Neural cell (in vitro differentiated cells): ENCODE data around the gene RTTN. TPM values are rescaled to one million over a fixed set of nuclear protein-coding genes. Genes with fewer than 3 reads are reported as not detected.

Source experiments
- H2AFZ ChIP-seq: fragments of 200-600, 300-800 bp; sonication (generic), shearing (Covaris generic); 2 replicates; pipeline ENCODE4 v1.6.0; 2014; ENCODE audit warnings: low read depth, mild to moderate bottlenecking, antibody characterized with exemption, low read length, moderate library complexity
- H3F3A ChIP-seq: fragments of 200-600 bp; shearing (Covaris generic); 2 replicates; pipeline ENCODE4 v1.6.1; 2016; ENCODE audit warnings: mild to moderate bottlenecking, moderate library complexity, mixed read lengths, antibody characterized with exemption, low read length; ENCODE audit not compliant: insufficient read depth, poor library complexity, severe bottlenecking
- H3K27ac ChIP-seq: fragments of 200-600, 300-800 bp; sonication (generic), shearing (Covaris generic); 2 replicates; pipeline ENCODE4 v1.5.1; 2014; ENCODE audit warnings: mild to moderate bottlenecking, low read length, moderate library complexity
- H3K27me3 ChIP-seq: fragments of 300-800, 200-600 bp; sonication (generic), shearing (Covaris generic); 2 replicates; pipeline ENCODE4 v1.6.0; 2014; ENCODE audit warnings: mild to moderate bottlenecking, low read depth, low read length, moderate library complexity; ENCODE audit not compliant: insufficient read depth
- H3K36me3 ChIP-seq: fragments of 300-800, 200-600 bp; sonication (generic), shearing (Covaris generic); 2 replicates; pipeline ENCODE4 v1.5.1; 2014; ENCODE audit warnings: mild to moderate bottlenecking, antibody characterized with exemption, low read length, moderate library complexity; ENCODE audit not compliant: insufficient read depth
- H3K4me2 ChIP-seq: fragments of 300-800, 200-600 bp; sonication (generic), shearing (Covaris generic); 2 replicates; pipeline ENCODE4 v1.6.0; 2014; ENCODE audit warnings: mild to moderate bottlenecking, low read length
- H3K4me3 ChIP-seq: fragments of 300-800, 200-600 bp; sonication (generic), shearing (Covaris generic); 2 replicates; pipeline ENCODE4 v1.5.1; 2014; ENCODE audit warnings: mild to moderate bottlenecking, low read length, moderate library complexity
- H3K79me2 ChIP-seq: fragments of 200-600 bp; shearing (Covaris generic); replicated peaks from 2 replicates; pipeline ENCODE4 v1.6.0; 2014; ENCODE audit warnings: mild to moderate bottlenecking, low read length, moderate library complexity; ENCODE audit not compliant: insufficient read depth
- H3K9ac ChIP-seq: fragments of 300-800, 200-600 bp; sonication (generic), shearing (Covaris generic); 2 replicates; pipeline ENCODE4 v1.6.1; 2016; ENCODE audit warnings: mild to moderate bottlenecking, low read length, mixed read lengths
- H3K9me2 ChIP-seq: fragments of 200-600 bp; shearing (Covaris generic); 2 replicates; pipeline ENCODE4 v1.6.1; 2016; ENCODE audit warnings: mild to moderate bottlenecking, low read length, mixed read lengths; ENCODE audit not compliant: insufficient read depth
- H3K9me3 ChIP-seq: fragments of 200-600, 300-800 bp; sonication (generic), shearing (Covaris generic); 2 replicates; pipeline ENCODE4 v1.6.1; 2016; ENCODE audit warnings: mild to moderate bottlenecking, mixed run types, low read length, moderate library complexity, mixed read lengths
- H4K20me1 ChIP-seq: fragments of 200-600 bp; shearing (Covaris generic); 2 replicates; pipeline ENCODE4 v1.6.1; 2016; ENCODE audit warnings: mild to moderate bottlenecking, mixed run types; ENCODE audit not compliant: insufficient read depth
- EP300 ChIP-seq: fragments of 450-650 bp; conservative IDR thresholded peaks from 2 replicates; pipeline ENCODE4 v1.6.1; 2014; ENCODE audit warnings: antibody characterized with exemption, mild to moderate bottlenecking, moderate library complexity; ENCODE audit not compliant: poor library complexity, severe bottlenecking
- EZH2 ChIP-seq: fragments of 200-600, 300-800 bp; shearing (Covaris generic), sonication (generic); IDR thresholded peaks from 2 replicates; pipeline ENCODE4 v1.6.1; 2014; ENCODE audit warnings: antibody characterized with exemption, low read length, borderline replicate concordance, mild to moderate bottlenecking; ENCODE audit not compliant: insufficient read depth, poor library complexity, severe bottlenecking
- MXI1 ChIP-seq: fragments of 450-650 bp; conservative IDR thresholded peaks from 2 replicates; pipeline ENCODE4 v1.6.1; 2014; ENCODE audit warnings: antibody characterized with exemption, mild to moderate bottlenecking; ENCODE audit not compliant: poor library complexity, severe bottlenecking
- POLR2AphosphoS5 ChIP-seq: IDR thresholded peaks from 2 replicates; pipeline ENCODE4 v1.6.1; 2012
- RAD21 ChIP-seq: fragments of 450-650 bp; conservative IDR thresholded peaks from 2 replicates; pipeline ENCODE4 v1.6.1; 2014; ENCODE audit warnings: antibody characterized with exemption, mild to moderate bottlenecking, moderate library complexity
- SMC3 ChIP-seq: fragments of 450-650 bp; conservative IDR thresholded peaks from 2 replicates; pipeline ENCODE4 v1.6.1; 2014; ENCODE audit warnings: antibody characterized with exemption, mild to moderate bottlenecking, moderate library complexity; ENCODE audit not compliant: poor library complexity
- TAF1 ChIP-seq: IDR thresholded peaks from 2 replicates; pipeline ENCODE4 v1.6.1; 2012; ENCODE audit warnings: low read depth
- polyA plus RNA-seq: library from polyadenylated mRNA; depleted of rRNA; stranded (reverse); fragments of >200 nt; gene quantifications from 2 replicates; pipeline ENCODE4 v1.2.3, GENCODE V29; 2014
- TF ChIP-seq, protein P1 (sequence below): fragments of 450-650 bp; IDR thresholded peaks from 2 replicates; pipeline ENCODE4 v1.5.1; 2014; ENCODE audit warnings: antibody characterized with exemption, mild to moderate bottlenecking, moderate library complexity; ENCODE audit not compliant: poor library complexity, severe bottlenecking
- TF ChIP-seq, protein P2 (sequence below): IDR thresholded peaks from 2 replicates; pipeline ENCODE4 v1.6.1; 2012; ENCODE audit warnings: borderline replicate concordance

Gene RTTN
- polyA plus RNA-seq, 1 donor from 2014 or later: 24.2 TPM

DNA sequence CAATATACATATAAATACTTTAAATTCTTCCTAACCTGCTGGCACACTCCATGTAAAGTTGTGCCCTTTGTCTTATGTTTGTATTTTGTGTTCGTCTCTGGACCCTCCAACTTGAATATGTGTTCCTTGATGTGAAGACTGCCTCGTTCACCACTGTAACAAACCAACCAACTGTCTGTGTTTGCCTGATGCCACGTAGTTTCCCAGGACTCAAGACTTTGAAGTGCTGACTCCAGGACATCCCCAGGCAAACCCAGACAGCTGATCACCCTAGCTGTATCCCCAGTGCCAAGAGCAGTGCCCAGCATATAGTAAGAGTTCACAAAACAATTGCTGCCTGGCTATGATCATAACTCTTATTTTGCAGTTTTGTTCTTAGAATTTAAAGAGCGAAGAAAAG, 242.3 kb downstream of the RTTN start:
- Histone ChIP-seq H3K79me2 (no peaks in the 10 kb centered on the region), H3K36me3 (no peaks in the 10 kb centered on the region), H3K4me2 (no peak overlapping the region), H3K27me3 (no peaks in the 10 kb centered on the region), H3K9me2 (no peaks in the 10 kb centered on the region), H2AFZ (no peak overlapping the region), H3K9me3 (no peaks in the 10 kb centered on the region), H3K27ac (no peak overlapping the region), H3F3A (no peaks in the 10 kb centered on the region), H3K4me3 (no peak overlapping the region), H4K20me1 (no peaks in the 10 kb centered on the region), H3K9ac (no peak overlapping the region)
- TF ChIP-seq EZH2 (no peak), POLR2AphosphoS5 (no peak), SMC3 (no peak), TAF1 (no peak)

DNA sequence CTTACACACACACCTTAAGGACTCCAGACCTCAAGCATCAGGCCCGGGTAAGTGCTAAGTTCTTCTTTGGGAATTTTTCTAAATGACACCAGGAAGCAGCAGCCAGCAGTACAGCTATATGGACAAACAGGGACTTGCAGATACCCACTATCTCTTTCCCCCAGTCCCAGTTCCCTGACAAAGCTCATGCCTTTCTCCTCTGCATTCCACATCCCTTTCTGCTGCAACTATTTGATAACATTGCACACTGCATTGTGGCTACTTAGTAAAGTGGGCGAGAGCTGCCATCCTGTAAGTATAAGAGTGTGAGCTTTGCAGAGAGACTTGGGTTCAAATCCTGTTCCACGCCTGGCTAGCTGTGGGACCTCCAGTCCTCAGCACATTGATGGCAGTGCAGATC, 243.8 kb downstream of the RTTN start:
- Histone ChIP-seq H3K9me3 (no peaks in the 10 kb centered on the region), H3K27ac (no peak overlapping the region), H3K9me2 (no peaks in the 10 kb centered on the region), H3K79me2 (no peaks in the 10 kb centered on the region), H4K20me1 (no peaks in the 10 kb centered on the region), H3K4me3 (no peak overlapping the region), H2AFZ (no peak overlapping the region), H3K4me2 (no peak overlapping the region), H3K9ac (no peak overlapping the region), H3K36me3 (no peaks in the 10 kb centered on the region), H3F3A (no peaks in the 10 kb centered on the region), H3K27me3 (no peaks in the 10 kb centered on the region)
- TF ChIP-seq TAF1 (no peak), MXI1 (no peak), EZH2 (no peak), SMC3 (no peak), RAD21 (no peak), EP300 (no peak), POLR2AphosphoS5 (no peak)
- TF ChIP-seq, protein P1, sequence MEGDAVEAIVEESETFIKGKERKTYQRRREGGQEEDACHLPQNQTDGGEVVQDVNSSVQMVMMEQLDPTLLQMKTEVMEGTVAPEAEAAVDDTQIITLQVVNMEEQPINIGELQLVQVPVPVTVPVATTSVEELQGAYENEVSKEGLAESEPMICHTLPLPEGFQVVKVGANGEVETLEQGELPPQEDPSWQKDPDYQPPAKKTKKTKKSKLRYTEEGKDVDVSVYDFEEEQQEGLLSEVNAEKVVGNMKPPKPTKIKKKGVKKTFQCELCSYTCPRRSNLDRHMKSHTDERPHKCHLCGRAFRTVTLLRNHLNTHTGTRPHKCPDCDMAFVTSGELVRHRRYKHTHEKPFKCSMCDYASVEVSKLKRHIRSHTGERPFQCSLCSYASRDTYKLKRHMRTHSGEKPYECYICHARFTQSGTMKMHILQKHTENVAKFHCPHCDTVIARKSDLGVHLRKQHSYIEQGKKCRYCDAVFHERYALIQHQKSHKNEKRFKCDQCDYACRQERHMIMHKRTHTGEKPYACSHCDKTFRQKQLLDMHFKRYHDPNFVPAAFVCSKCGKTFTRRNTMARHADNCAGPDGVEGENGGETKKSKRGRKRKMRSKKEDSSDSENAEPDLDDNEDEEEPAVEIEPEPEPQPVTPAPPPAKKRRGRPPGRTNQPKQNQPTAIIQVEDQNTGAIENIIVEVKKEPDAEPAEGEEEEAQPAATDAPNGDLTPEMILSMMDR: no peak
- TF ChIP-seq, protein P2, sequence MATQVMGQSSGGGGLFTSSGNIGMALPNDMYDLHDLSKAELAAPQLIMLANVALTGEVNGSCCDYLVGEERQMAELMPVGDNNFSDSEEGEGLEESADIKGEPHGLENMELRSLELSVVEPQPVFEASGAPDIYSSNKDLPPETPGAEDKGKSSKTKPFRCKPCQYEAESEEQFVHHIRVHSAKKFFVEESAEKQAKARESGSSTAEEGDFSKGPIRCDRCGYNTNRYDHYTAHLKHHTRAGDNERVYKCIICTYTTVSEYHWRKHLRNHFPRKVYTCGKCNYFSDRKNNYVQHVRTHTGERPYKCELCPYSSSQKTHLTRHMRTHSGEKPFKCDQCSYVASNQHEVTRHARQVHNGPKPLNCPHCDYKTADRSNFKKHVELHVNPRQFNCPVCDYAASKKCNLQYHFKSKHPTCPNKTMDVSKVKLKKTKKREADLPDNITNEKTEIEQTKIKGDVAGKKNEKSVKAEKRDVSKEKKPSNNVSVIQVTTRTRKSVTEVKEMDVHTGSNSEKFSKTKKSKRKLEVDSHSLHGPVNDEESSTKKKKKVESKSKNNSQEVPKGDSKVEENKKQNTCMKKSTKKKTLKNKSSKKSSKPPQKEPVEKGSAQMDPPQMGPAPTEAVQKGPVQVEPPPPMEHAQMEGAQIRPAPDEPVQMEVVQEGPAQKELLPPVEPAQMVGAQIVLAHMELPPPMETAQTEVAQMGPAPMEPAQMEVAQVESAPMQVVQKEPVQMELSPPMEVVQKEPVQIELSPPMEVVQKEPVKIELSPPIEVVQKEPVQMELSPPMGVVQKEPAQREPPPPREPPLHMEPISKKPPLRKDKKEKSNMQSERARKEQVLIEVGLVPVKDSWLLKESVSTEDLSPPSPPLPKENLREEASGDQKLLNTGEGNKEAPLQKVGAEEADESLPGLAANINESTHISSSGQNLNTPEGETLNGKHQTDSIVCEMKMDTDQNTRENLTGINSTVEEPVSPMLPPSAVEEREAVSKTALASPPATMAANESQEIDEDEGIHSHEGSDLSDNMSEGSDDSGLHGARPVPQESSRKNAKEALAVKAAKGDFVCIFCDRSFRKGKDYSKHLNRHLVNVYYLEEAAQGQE: no peak

DNA sequence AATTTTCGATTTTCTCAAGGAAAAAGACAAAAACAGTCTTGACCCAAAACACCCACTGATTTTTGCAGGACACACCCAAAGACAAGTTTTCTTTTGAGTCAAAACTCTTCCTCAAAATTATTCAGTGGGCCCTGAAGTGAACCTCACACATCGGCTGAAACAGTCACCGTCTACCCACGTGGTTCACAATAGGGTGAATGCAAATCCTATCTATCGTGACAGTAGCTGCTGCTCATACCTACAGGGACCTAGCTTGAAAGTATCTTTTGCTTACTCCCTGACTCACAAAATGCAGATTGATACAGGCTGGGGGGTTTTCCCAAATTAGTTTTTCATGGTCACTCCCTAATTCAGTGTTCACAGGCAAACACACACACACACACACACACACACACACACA, 247.1 kb downstream of the RTTN start:
- no peak overlapping the region for H3K4me2 ChIP-seq
- no peaks in the 10 kb centered on the region for H3K9me2 ChIP-seq
- H3K9me3 ChIP-seq: no peaks in the 10 kb centered on the region
- TF ChIP-seq EP300: no peak
- H3F3A ChIP-seq: no peaks in the 10 kb centered on the region
- no peak overlapping the region for H3K9ac ChIP-seq
- H3K4me3 ChIP-seq: no peak overlapping the region
- H2AFZ ChIP-seq: no peak overlapping the region
- no peak overlapping the region for H3K27ac ChIP-seq
- no peaks in the 10 kb centered on the region for H3K36me3 ChIP-seq
- H4K20me1 ChIP-seq: no peaks in the 10 kb centered on the region
- no peaks in the 10 kb centered on the region for H3K27me3 ChIP-seq
- no peaks in the 10 kb centered on the region for H3K79me2 ChIP-seq
